Esophagus mucosa (tissue), 1 donor: ENCODE results near the gene EVX2. TPM values are rescaled to one million over a fixed set of nuclear protein-coding genes. Genes with fewer than 3 reads are reported as not detected.

Experiments
- ATAC-seq: fragments of 200-7000 bp; cut with Tn5 transposase; one replicate; pipeline ENCODE4 v1.9.1; 2020
- total RNA-seq: library from RNA; stranded (reverse); gene quantifications from one replicate; pipeline ENCODE4 v1.2.4, GENCODE V29; 2023
- donor health status: DM: yes; HTN: yes; CAD: no.

The EVX2 gene
- total RNA-seq, 1 donor from 2014 or later: not detected

DNA sequence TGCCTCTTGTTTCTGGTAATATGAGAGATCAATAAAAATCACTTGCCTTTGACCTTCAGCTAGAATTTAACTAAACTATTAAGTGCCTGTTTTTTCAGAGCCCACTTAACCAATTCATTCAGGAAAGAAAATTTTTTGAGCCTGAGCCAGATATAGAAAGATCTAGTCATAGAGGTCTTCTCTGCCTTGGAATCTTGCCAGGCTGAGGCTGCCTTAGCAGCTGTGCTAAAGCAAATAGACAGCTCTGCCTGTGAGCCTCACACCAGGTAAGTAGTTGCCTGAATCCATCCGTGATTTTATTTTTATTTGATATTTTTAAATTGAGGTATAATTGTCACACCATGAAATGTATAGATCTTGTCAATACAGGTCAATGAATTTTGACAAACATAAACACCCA, 27.4 kb downstream of the EVX2 start:
- no peak for ATAC-seq

GRCh38 chr2:176039375-176039774, 44.4 kb downstream of the EVX2 start:
- ATAC-seq: no peak

DNA sequence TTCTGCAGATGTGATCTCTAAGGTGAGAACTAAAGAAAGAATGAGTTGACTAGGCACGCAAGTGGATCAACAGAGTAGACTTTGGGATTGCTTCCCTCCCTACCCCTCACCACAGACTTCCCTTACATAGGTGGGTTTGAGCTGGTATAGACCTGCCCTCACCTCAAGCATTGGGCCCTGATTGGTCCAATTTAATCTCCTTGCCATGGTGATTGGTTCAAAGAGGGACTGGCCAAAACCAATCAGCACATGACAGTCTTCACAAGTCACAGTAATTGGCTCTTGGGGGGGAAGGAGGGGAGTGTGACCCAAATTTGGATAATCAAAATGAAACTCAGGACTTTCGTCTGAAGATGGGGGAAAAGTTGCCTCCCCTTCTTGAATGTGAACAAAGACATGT, 45.1 kb downstream of the EVX2 start:
- no peak for ATAC-seq

GRCh38 chr2:176035013-176035691, 48.6 kb downstream of the EVX2 start:
- ATAC-seq: no peak

- ATAC-seq: no peak
Observed at GRCh38 chr2:176027806-176028205, 56.0 kb downstream of the EVX2 start.

Other genes with a start within 250 kb of the EVX2 start
- 36.6 TPM for gene LNPK, start 81.7 kb downstream of the EVX2 start, total RNA-seq
- gene HOXD13, start 8.8 kb upstream of the EVX2 start, total RNA-seq: not detected
- not detected for gene HOXD12, start 15.8 kb upstream of the EVX2 start, total RNA-seq
- gene HOXD11, start 23.3 kb upstream of the EVX2 start, total RNA-seq: not detected
- gene HOXD10, start 32.8 kb upstream of the EVX2 start, total RNA-seq: 0.24 TPM
- 1.1 TPM for gene HOXD9, start 38.8 kb upstream of the EVX2 start, total RNA-seq
- 0.88 TPM for gene HOXD8, start 45.7 kb upstream of the EVX2 start, total RNA-seq
- 0.36 TPM for gene HOXD4, start 67.6 kb upstream of the EVX2 start, total RNA-seq
- gene HOXD3, start 73.3 kb upstream of the EVX2 start, total RNA-seq: 0.52 TPM
- gene HOXD1, start 104.7 kb upstream of the EVX2 start, total RNA-seq: 0.16 TPM
- gene MTX2, start 185.5 kb upstream of the EVX2 start, total RNA-seq: 25.5 TPM